Measurements from ENCODE around the gene KLHL26. TPM values are rescaled to one million over a fixed set of nuclear protein-coding genes. Genes with fewer than 3 reads are reported as not detected.
A peak's percentile ranks its signal among the peaks of the same experiment; 100 is the strongest.

KLHL26 gene
- total RNA-seq, 1 experiment from 2014 or later, result 10.7 TPM

GRCh38 chr19:18594096-18594823, 42.6 kb upstream of the KLHL26 start:
- Histone ChIP-seq H2BK15ac (ENCODE audit: low read depth, low read length) (no peak overlapping the region), H4K5ac (ENCODE audit: insufficient read length, low read depth, low read length) (no peak overlapping the region), H3K79me2 (ENCODE audit: insufficient read depth, low read length) (no peaks in the 10 kb centered on the region), H2BK120ac (ENCODE audit: low read depth, low read length, poor library complexity, severe bottlenecking) (no peak overlapping the region), H3T11ph (ENCODE audit: low read length) (no peak overlapping the region), H4K20me1 (ENCODE audit: control insufficient read depth, insufficient read depth, insufficient read length) (no peaks in the 10 kb centered on the region), H4K8ac (replicated peaks; ENCODE audit: insufficient read length, low read depth, low read length) (no peak overlapping the region), H3K23ac (ENCODE audit: insufficient read length, low read depth, low read length) (no peak overlapping the region), H3K27ac (ENCODE audit: insufficient read length, low read depth, low read length) (no peak overlapping the region), H2BK20ac (ENCODE audit: low read depth, low read length, poor library complexity, severe bottlenecking) (no peak overlapping the region), H3K23me2 (ENCODE audit: insufficient read length, low read depth, low read length, poor library complexity, severe bottlenecking) (peaks cover 20% of the 10 kb centered on the region), H3K4me1 (ENCODE audit: insufficient read depth, low read length) (peaks cover 8% of the 10 kb centered on the region; the same call in 1 of the 2 replicates), H3K4ac (ENCODE audit: low read depth, low read length) (no peak overlapping the region), H3K56ac (ENCODE audit: insufficient read length, low read depth, low read length) (no peak overlapping the region), H3K27me3 (ENCODE audit: insufficient read depth, low read length) (no peaks in the 10 kb centered on the region), H2AFZ (ENCODE audit: low read length) (no peak overlapping the region), H3K14ac (ENCODE audit: insufficient read depth, low read length) (peak overlapping the region; percentile 77; the same call in 1 of the 2 replicates), H3K79me1 (ENCODE audit: insufficient read depth, low read depth, low read length, poor library complexity, severe bottlenecking) (no peaks in the 10 kb centered on the region), H2BK12ac (ENCODE audit: insufficient read length, low read depth, low read length) (no peak overlapping the region), H3K9ac (ENCODE audit: extremely low read depth, insufficient read length, low read length) (peak overlapping the region; percentile 39), H3K9me3 (ENCODE audit: control insufficient read depth, low read depth, low read length) (no peaks in the 10 kb centered on the region), H4K91ac (ENCODE audit: insufficient read length, low read depth, low read length) (no peak overlapping the region), H2AK5ac (ENCODE audit: insufficient read length, low read length) (no peak overlapping the region), H3K4me2 (ENCODE audit: insufficient read depth, insufficient read length, low read length) (peak overlapping the region; percentile 77), H2BK5ac (ENCODE audit: insufficient read length, low read length) (no peak overlapping the region), H3K18ac (ENCODE audit: insufficient read length, low read depth, low read length) (peak overlapping the region; percentile 80)
- H3K9me3 Mint-ChIP-seq, result no peaks in the 10 kb centered on the region; a peak in 1 of 5 replicates
- H3K27ac Mint-ChIP-seq, result peak overlapping the region; percentile 70 to 74 (median 73)
- peaks cover 21% of the 10 kb centered on the region for H3K27me3 Mint-ChIP-seq (ENCODE audit: low read depth)
- H3K36me3 Mint-ChIP-seq (ENCODE audit: insufficient read depth in 1 of 3, low read depth in 3 of 3), result peaks cover 3 to 16% (median 5%) of the 10 kb centered on the region in 3 experiments; a peak in 5 of 7 replicates
- TF ChIP-seq, protein P1, sequence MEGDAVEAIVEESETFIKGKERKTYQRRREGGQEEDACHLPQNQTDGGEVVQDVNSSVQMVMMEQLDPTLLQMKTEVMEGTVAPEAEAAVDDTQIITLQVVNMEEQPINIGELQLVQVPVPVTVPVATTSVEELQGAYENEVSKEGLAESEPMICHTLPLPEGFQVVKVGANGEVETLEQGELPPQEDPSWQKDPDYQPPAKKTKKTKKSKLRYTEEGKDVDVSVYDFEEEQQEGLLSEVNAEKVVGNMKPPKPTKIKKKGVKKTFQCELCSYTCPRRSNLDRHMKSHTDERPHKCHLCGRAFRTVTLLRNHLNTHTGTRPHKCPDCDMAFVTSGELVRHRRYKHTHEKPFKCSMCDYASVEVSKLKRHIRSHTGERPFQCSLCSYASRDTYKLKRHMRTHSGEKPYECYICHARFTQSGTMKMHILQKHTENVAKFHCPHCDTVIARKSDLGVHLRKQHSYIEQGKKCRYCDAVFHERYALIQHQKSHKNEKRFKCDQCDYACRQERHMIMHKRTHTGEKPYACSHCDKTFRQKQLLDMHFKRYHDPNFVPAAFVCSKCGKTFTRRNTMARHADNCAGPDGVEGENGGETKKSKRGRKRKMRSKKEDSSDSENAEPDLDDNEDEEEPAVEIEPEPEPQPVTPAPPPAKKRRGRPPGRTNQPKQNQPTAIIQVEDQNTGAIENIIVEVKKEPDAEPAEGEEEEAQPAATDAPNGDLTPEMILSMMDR (conservative IDR thresholded peaks at IDR 0.05), result peak; percentile 80
- no CpG with 5 or more reads among the region's 54 CpGs for WGBS (ENCODE audit: extremely low coverage, insufficient read length, low lambda C conversion rate)
- DNase-seq, result peak; percentile 83
- peak overlapping the region; percentile 56 to 82 for H3K4me3 Mint-ChIP-seq
- peaks cover 41 to 50% of the 10 kb centered on the region in 2 experiments for H3K4me1 Mint-ChIP-seq

Data from H9 (cell line).